Epidermal melanocyte (primary cell): ENCODE data around the gene CDK11A.
"Not testable (repeated sequence)": the region's sequence is repeated elsewhere in the genome, so short reads cannot be mapped to it uniquely, and the experiment has no call there.

Source experiments
- DNase-seq: peaks from one replicate; pipeline ENCODE4 v3.0.0; 2011; ENCODE audit warnings: low spot score; ENCODE audit not compliant: insufficient read length

The CDK11A gene

DNA sequence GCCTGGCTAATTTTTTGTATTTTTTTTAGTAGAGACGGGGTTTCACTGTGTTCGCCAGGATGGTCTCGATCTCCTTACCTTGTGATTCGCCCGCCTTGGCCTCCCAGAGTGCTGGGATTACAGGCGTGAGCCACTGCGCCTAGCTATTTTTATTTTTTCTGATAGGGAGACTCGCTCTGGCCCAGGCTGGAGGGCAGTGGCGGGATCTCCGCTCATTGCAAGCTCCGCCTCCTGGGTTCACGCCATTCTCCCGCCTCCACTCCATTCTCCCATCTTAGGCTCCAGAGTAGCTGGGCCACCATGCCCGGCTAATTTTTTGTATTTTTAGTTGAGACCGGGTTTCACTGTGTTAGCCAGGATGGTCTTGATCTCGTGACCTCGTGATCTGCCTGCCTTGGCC, 1.9 kb upstream of the CDK11A start:
- DNase-seq, result not testable (repeated sequence)

DNA sequence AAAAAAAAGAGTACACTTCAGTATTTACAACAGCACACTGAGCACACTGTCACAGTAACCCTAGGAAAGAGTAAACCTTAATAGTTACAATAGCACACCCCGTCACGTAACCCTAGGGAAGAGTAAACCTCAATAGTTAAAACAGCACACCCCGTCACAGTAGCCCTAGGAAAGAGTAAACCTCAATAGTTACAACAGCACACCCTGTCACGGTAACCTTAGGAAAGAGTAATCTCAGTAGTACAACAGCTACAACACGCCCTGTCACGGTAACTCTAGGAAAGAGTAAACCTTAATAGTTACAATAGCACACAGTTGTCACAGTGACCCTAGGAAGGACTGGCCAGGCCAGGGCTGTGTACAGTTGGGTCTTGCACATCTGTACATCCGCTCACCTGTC, 3.0 kb downstream of the CDK11A start:
- no peak for DNase-seq

DNA sequence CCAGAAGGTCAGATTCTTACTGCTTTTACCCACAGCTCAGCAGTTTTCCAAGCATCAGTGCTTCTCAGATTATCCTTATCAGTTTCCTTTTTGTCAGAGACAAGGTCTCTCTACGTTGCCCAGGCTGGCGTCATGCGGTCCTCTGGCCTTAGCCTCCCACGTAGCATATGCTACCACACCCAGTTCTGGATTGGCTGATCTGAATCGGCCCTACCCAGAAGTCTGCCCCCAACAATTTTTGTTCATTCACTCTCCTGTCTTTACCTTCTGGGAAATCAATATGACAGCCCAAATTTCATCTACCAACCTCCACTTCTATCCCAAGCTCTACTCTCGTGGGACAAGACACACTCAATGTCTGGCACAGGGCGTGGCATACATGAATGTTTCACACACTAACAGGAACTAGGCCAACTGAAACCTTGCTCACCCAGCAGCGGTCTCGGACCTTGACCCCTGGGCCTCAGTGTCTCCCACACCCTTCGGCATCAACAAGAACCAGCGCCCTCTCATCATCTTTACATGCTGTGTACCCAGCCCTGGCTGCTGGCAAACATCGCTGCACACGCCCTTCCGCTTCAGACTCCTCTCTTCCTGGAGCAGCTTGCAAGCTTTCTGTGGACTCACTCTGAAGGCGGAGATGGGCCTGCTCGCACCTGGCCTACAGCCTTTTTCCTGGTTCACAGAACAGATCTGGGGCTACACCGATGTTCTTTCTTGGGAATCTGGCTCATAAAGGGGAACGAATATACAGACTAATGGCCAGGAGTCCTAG, 8.9 kb downstream of the CDK11A start:
- DNase-seq, result not testable (repeated sequence)

DNA sequence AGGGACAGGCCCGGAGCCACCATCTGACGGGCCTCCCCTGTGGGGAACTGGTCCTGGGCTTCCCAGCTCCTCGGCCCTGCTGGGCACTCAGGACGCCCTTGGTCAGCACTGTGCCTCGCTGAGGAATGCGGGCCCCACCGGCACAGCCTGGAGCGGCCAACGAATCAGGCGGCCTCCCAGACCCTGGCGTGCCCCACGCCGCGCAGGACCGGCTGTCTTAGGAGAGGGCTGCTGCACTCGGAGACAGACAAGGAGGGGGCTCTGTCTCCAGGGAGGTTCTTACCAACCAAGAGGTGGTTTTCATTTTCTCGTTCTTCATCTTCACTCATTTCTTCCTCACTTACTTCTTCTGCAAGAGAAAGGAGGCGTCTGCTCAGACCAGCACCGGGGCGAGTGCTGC, 16.3 kb downstream of the CDK11A start:
- DNase-seq, result not testable (repeated sequence)

DNA sequence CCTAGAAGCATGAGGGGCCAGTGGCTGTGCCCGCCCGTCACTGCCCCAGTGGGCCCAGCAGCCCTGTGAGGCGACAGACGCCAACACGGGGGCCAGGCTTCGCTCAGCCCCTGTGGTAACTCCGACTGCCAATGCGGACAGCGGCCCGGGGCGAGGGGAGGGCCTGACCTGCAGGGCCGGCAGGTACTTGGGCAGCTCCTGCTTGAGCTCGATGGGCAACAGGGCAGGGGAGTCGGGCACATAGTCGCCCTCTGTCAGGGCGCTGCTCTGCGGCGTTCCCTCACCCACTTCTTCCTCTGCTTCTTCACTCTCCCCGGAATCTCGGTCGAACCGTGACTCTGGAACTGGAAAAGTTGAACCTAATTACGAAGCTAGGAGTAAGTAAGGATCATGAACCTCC, 16.9 kb downstream of the CDK11A start:
- DNase-seq, result not testable (repeated sequence)

DNA sequence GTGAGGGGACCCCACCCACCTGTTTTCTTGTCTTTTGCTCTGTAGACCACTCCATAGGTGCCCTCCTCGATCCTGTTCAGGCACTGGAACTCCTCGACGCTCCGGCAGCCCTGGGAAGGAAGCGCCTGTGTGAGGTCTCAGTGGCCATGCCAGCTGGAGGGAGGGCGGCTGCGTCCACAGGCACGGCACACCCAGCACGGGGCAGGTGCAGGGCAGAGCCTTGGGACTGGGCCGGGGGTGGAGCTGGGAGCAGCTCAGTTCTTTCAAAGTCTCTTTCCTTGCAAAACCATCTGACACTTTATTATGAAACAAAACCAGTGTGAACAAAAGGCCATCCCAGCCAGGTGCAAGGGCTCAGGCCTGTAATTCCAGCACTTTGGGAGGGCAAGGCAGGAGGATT, 18.5 kb downstream of the CDK11A start:
- DNase-seq, result not testable (repeated sequence)

DNA sequence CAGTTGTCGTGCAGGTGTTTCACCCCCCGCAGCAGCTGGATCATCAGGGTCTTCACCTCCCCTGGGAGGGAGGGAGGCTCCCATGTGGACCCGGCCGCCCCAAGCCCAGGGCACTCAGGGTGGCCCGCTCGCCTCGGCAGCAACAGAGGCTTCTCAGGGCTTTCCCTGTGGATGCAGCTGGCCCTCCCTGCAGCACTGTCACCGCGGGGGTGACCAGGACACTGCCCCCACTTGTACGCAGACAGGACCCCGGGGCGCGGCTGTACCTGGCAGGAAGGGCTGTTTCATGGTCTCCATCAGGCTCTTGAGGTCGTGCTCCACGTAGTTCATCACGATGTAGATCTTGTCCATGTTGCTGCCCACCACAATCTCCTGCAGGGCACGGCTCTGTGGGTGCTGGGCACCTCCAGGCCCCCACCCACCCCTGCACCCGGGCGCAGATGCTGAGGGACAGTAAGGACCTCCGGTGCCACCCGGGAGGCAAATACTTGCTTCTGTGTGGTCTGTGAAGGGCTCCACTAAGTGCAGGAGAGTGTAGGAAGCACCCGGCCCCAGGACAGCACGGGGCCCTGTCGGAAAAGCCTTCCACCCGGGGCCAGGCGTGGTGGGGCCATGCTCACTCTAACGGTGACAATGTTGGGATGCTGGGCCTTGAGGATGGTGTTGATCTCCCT, 19.7 kb downstream of the CDK11A start:
- DNase-seq, result not testable (repeated sequence)

DNA sequence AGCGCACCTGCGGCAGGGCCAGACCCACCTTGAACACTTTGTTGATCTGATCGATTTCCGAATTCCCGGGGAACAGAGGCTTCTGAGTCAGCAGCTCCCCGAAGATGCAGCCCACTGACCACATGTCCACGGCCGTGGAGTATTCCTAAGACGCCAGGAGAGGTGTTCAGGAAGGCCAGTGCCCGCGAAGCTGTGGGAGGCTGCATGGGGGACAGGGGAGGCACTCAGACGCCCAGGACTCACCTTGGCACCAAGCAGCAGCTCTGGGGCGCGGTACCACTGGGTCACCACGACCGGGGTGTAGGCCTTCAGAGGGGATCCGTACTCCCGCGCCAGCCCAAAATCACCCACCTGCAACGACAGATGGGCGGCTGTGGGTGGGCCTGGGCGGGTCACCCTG, 20.4 kb downstream of the CDK11A start:
- DNase-seq, result no peak

DNA sequence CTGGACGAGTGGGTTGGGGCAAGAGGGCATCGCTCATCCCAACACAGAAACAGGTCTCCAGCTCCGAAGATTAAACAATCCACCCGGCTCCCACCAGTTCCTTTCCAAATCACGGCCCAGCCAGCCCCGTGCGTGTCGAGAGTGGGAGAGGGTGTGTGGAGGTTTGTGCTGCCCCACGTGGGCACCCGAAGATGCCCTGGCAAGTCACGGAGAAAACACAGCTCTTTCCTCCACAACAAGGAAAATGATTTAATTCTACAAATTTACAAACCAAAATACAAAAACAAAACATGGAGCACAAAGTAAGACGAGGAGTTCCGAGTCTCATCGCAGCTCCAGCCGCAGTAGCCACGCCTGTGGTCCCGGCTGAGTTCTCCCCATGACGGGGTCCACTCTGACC, 21.7 kb downstream of the CDK11A start:
- not testable (repeated sequence) for DNase-seq

DNA sequence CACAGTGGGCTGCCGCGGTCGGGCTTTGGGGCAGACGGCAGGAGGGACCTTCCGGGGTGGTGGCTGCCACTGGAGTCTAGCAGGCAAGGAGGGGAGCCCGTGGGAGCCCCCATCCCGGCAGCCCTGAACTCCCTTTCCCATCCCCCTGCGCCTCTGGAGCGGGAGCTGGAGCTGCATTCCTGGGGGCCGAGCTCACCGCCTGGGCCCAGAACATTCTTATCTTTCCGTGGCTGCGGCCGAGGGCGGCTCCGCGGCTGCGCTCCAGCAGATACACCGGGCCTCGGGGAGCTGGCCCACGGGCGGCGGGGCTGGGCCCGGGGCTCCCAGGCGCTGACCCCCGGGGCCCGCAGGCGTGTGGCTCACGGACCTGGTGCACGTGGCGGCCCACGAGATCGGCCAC, 23.6 kb downstream of the CDK11A start:
- not testable (repeated sequence) for DNase-seq

DNA sequence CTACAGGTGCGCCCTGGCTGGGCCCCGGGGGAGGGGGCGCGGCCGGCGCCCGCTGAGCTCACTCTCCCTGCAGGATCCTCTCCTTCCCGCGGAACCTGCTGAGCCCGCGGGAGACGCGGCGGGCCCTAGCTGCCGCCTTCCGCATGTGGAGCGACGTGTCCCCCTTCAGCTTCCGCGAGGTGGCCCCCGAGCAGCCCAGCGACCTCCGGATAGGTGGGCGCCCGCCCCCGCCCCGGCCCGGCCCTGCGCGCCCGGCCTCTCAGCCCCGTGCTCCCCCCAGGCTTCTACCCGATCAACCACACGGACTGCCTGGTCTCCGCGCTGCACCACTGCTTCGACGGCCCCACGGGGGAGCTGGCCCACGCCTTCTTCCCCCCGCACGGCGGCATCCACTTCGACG, 24.1 kb downstream of the CDK11A start:
- not testable (repeated sequence) for DNase-seq

DNA sequence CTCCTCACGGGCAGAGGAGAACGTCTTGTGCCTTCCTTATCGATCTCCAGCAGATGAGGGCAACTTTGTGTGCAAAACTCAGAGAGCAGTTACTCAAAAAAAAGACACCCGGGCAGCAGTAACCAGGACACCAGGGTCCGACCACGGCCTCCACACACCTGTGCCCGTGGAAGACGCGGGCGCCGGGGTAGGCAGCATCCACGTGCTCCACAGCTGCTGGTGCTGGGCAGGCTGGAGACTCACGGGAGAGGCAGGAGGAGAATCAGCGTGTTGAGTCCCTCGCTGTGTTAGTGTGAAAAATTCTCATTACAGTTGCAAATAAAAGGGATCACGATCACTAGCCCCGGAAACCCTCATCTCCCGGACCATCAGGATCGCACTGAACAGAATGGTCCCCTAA, 25.1 kb downstream of the CDK11A start:
- DNase-seq, result not testable (repeated sequence)

DNA sequence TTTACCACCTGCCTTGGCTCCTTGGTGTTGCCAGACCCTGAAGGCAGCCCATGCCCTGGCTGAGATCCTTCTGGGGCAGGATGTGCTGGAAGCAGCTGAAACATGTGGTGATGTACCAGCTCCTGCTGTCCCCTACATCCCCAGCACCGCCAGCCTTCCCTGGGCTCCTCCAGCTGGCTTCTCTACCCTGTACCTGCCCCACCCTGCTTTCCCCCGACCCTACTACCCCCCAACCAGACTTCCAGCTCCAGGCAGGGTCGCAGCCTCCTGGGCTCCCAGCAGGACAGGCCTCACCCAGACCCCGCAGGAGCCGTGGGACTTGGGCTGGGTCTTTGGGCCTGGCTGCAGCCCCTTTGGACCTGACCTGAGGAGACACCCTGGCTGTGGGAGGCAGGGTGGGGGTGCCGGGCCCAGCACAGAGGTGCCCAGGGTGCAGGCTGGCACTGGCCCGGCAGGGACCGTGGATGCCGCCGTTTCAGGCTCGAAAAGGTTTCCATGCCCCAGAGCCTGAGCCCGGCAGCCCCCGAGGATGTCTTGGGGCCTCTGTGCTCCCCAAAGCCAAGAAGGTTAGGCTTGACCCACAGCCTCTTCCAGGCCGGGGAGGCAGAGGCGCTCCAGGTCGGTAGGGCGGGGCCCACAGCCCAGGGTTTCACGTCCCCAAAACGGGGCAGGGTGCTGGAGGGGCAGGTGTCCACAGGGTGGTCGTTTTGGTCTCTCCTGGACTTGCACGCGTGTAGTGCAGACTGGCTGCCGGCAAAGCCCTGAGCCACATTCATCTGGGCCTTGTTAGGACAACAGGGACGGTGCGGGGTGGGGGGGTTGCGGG, 26.6 kb downstream of the CDK11A start:
- DNase-seq, result not testable (repeated sequence)

DNA sequence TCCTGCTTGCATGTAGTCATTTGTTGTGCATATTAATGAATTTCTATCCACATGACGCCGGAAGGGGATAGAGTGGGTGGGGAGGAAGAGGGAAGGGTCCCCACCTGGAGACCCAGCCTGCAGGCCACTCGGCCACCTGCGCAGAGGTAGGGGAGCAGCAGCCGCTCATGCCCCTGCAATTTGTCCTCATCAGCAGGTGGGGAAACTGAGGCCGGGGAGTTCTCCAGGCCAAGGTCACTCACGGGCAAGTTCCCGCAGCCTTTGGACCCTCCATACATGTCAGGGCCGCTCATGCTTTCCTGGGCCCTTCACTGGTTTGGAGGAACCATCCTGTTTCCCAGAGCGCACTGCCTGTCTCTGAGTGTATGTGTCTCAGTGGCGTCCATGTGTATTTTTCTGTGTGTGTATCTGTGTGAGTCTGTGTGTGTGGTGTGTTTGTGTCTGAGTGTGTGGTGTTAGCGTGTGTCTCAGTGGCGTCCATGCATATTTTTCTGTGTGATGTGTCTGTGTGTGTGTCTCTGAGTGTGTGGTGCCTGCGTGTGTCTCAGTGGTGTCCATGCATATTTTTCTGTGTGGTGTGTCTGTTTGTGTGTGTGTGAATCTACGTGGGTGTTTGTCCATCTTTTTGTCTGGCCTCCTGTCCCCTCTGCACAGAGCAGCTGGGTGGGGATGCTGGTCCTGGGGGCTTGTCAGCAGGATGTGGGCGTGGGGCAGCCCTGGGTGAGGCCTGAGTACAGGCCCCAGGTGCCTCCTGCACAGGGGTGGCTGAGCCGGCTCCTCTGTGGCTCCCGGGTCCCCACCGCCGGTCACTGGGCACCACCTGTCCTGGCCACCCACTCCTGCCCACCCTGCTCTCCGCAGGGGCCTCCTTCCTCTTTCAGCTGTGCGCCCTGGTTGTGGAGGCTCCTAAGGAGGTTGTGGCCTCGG, 27.5 kb downstream of the CDK11A start:
- not testable (repeated sequence) for DNase-seq

DNA sequence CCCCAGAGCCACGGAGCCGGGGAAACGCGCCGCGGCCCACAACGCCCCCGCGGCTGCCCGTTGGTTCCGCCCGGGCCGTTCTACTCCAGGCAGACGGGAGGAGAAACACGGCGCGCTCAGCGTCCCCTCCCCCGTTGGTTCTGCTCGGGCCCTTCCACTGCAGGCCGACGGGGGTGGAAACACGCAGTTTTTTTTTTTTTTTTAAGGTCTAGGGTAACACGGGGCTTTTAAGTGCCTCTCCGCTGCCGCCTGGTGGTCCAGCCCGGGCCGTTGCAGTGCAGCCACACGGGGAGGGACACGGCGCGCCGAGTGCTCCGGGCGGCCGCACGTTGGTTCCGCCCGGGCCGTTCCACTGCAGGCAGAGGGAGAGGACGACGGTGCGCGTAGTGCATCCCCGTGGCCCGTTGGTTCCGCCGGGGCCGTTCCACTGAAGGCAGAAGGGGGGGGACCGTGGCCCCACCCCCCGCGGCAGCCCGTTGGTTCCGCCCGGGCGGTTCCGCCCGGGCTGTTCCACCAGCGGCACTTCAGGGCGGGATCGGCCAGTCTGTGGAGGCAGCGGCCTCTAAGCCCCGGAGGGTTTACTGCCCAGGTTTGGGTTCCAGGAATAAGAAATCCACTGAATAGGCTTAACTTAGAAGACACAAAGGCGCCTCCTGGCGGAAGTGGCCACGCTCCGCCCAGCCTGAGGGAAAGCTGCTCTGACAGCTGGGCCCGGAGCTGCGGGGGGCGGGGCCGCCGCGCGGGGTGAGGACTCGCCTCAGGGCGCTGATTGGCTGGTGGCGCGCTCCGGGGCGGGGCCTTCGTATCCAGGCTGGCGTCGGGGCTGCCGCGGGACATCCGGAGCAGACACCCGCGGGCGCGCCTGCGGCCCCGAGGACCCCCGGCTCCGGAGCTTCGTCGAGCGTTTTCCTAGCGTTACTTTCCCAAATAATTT, 31.2 kb downstream of the CDK11A start, which contains the start of gene SLC35E2B:
Gene SLC35E2B (minus strand): TSS at position 82 of the 934 bp plus-strand sequence. CDS start 16,096 bp downstream, outside the sequence.
- DNase-seq, result not testable (repeated sequence)

DNA sequence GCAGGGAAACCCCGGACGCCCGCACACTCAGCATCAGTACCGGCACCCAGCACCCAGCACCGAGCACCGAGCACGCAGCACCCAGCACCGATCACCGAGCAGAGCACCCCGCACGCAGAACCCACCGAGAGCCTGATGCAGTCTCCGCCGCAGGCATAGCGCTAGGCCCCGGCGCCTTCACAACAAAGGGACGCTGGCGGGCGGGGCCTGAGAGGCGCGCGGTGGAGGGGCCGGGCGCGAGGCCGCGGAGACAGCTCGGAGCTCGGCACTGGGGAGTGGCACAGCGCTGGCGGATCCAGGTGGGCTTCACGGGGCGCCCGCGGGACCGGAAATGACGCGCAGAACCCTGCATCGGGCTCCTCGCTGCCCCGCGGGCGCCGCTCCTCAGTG, 31.8 kb downstream of the CDK11A start:
- DNase-seq, result not testable (repeated sequence)

DNA sequence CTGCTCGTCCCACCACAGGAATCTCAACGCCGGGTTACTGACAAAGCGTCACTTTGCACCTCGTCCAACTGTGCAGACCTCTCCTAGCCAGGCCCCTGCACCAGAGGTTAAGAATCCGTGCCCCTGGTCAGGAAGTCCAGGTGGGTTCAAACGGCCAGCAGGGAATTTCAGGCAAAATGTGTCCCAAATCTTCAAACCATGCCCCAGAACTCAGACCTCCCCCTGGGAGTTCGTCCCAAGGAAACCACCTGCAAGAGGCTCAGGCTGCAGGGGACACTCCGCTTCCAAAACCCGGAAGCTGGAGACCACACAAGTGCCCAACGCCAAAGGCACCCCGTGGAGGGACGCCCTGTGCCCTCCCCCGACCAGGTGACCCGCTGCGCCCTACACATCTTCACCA, 32.7 kb downstream of the CDK11A start:
- DNase-seq, result not testable (repeated sequence)

DNA sequence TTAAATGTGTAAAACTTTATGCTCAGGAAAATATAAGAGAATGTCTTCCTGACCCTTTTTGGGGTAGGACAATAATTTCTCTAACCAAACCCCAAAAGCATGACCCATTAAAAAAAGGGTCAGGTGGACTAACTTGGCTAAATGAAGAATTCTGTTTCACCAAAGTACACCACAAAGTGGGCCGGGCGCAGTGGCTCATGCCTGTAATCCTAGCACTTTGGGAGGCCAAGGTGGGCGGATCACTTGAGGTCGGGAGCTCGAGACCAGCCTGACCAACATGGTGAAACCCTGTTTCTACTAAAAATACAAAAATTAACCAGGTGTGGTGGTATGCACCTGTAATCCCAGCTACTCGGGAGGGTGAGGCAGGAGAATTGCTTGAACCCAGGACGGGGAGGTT, 34.6 kb downstream of the CDK11A start:
- not testable (repeated sequence) for DNase-seq

DNA sequence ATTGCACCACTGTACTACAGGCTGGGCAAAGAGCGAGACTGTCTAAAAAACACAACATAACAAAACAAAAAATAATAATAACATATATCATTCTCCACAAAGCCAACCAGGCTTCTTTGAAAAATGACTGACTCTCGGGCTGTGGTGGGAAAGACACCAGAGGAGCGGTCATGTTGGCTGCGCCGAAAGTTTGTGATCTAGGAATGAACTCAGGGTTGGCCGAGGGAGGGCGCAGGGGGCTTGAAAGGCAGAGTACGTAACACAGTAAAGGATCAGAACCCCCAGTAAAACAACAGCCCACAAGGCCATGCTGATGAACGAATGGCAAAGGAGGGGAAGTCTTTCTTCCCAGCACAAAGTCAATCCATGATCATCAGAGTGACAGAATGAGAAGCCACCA, 36.3 kb downstream of the CDK11A start:
- no peak for DNase-seq
